Uterus (tissue), 2 donors: Measurements from ENCODE around the gene EIF2S1.

Experiments used
- CTCF ChIP-seq, 4 experiments: fragments of 200-600 bp in 2 of 4; fragments of 450-650 bp in 2 of 4; sonication (generic) in 2 of 4; IDR thresholded peaks; one replicate each; pipeline ENCODE4 v1.5.1; 2016 to 2019; ENCODE audit warnings: antibody characterized with exemption in 4 of 4, mild to moderate bottlenecking in 2 of 4, moderate library complexity in 1 of 4
- POLR2A ChIP-seq, 2 donors: fragments of 450-650 bp; IDR thresholded peaks; one replicate each; pipeline ENCODE4 v1.6.1; 2016; ENCODE audit warnings: antibody characterized with exemption in 2 of 2, mild to moderate bottlenecking in 1 of 2, moderate library complexity in 1 of 2

- TF ChIP-seq CTCF (IDR thresholded peaks at IDR 0.05) = no peak
- TF ChIP-seq POLR2A (IDR thresholded peaks at IDR 0.05) = no peak
These were observed 29.8 kb downstream of the EIF2S1 start for GRCh38 chr14:67389811-67390534.
